HepG2 (cell line): ENCODE measurements around the gene NWD2. TPM values are rescaled to one million over a fixed set of nuclear protein-coding genes. Genes with fewer than 3 reads are reported as not detected.

Experiments used
- AHDC1 ChIP-seq: sonication (generic); formaldehyde crosslinking; IDR thresholded peaks from 2 replicates; pipeline ENCODE4 v1.5.1; 2020; ENCODE audit warnings: mild to moderate bottlenecking, missing genetic modification reagents, borderline replicate concordance
- CHCHD3 ChIP-seq: sonication (generic); formaldehyde crosslinking; IDR thresholded peaks from 2 replicates; pipeline ENCODE4 v1.8.0; 2022; ENCODE audit warnings: mild to moderate bottlenecking, missing genetic modification reagents, moderate library complexity
- MIXL1 ChIP-seq: IDR thresholded peaks from 2 replicates; pipeline ENCODE4 v1.6.1; 2016
- PITX1 ChIP-seq: sonication (generic); formaldehyde crosslinking; IDR thresholded peaks from 2 replicates; pipeline ENCODE4 v1.5.1; 2020; ENCODE audit warnings: mild to moderate bottlenecking, missing genetic modification reagents
- RORA ChIP-seq: sonication (generic); formaldehyde crosslinking; IDR thresholded peaks from 2 replicates; pipeline ENCODE4 v1.5.0; 2020; ENCODE audit warnings: mild to moderate bottlenecking, missing genetic modification reagents, moderate library complexity
- ZFP82 ChIP-seq: sonication (generic); formaldehyde crosslinking; IDR thresholded peaks from 2 replicates; pipeline ENCODE4 v1.5.1; 2020; ENCODE audit warnings: mild to moderate bottlenecking, missing genetic modification reagents, borderline replicate concordance
- ZNF335 ChIP-seq: sonication (generic); formaldehyde crosslinking; IDR thresholded peaks from 2 replicates; pipeline ENCODE4 v1.4.0; 2020; ENCODE audit warnings: missing genetic modification reagents
- ZNF350 ChIP-seq: sonication (generic); formaldehyde crosslinking; IDR thresholded peaks from 2 replicates; pipeline ENCODE4 v1.4.0; 2020; ENCODE audit warnings: mild to moderate bottlenecking, low read depth, missing genetic modification reagents, borderline replicate concordance
- ZNF577 ChIP-seq: sonication (generic); formaldehyde crosslinking; IDR thresholded peaks from 2 replicates; pipeline ENCODE4 v1.4.0; 2020; ENCODE audit warnings: mild to moderate bottlenecking, low read depth, missing genetic modification reagents, borderline replicate concordance
- ZNF83 ChIP-seq: sonication (generic); formaldehyde crosslinking; IDR thresholded peaks from 2 replicates; pipeline ENCODE4 v1.4.0; 2020; ENCODE audit warnings: missing genetic modification reagents, mild to moderate bottlenecking, borderline replicate concordance
- polyA plus RNA-seq, 8 experiments: library from polyadenylated mRNA; depleted of rRNA in 3 of 8; stranded (reverse) in 7 of 8; unstranded in 1 of 8; fragments of >200 nt; fragmentation: Illumina TruSeq in 4 of 8; extraction: Trizol in 4 of 8; gene quantifications; 2 replicates each; pipeline versions ENCODE4 v1.2.1 to v1.2.3, GENCODE V29; 2011 to 2016; ENCODE audit warnings: low read depth in 4 of 8, missing spikeins in 1 of 8, mixed read lengths in 1 of 8; ENCODE audit not compliant: insufficient read depth in 1 of 8
- total RNA-seq, 5 experiments: library from RNA; depleted of rRNA; stranded (reverse); fragments of >200 nt; fragmentation: Illumina TruSeq; extraction: Trizol; gene quantifications; 2 replicates each; pipeline ENCODE4 v1.2.3, GENCODE V29; 2016; ENCODE audit warnings: low read depth in 1 of 5

Gene NWD2
- total and polyA plus RNA-seq, 2 of the 13 experiments (the other 11 are each of a cell fraction or from before 2014, with no cell fraction given): not detected

- no peak for TF ChIP-seq AHDC1 (CRISPR knock-in tag)
- no peak for TF ChIP-seq ZNF83 (CRISPR knock-in tag)
- no peak for TF ChIP-seq ZNF350 (CRISPR knock-in tag)
- TF ChIP-seq ZFP82: no peak
- TF ChIP-seq MIXL1 (CRISPR knock-in tag): no peak
- TF ChIP-seq ZNF577 (CRISPR knock-in tag): no peak
- no peak for TF ChIP-seq CHCHD3 (CRISPR knock-in tag)
- no peak for TF ChIP-seq ZNF335
- TF ChIP-seq PITX1 (CRISPR knock-in tag): no peak
- no peak for TF ChIP-seq RORA (CRISPR knock-in tag)
- TF ChIP-seq, all 625 proteins: peak for 0
These were observed 239.1 kb downstream of the NWD2 start (continued) for GRCh38 chr4:37483610-37484009.
